ENCODE data around the gene SLC39A11. TPM values are rescaled to one million over a fixed set of nuclear protein-coding genes. Genes with fewer than 3 reads are reported as not detected.

Gene SLC39A11
- total RNA-seq, 1 donor from 2014 or later = 16.3 TPM

DNA sequence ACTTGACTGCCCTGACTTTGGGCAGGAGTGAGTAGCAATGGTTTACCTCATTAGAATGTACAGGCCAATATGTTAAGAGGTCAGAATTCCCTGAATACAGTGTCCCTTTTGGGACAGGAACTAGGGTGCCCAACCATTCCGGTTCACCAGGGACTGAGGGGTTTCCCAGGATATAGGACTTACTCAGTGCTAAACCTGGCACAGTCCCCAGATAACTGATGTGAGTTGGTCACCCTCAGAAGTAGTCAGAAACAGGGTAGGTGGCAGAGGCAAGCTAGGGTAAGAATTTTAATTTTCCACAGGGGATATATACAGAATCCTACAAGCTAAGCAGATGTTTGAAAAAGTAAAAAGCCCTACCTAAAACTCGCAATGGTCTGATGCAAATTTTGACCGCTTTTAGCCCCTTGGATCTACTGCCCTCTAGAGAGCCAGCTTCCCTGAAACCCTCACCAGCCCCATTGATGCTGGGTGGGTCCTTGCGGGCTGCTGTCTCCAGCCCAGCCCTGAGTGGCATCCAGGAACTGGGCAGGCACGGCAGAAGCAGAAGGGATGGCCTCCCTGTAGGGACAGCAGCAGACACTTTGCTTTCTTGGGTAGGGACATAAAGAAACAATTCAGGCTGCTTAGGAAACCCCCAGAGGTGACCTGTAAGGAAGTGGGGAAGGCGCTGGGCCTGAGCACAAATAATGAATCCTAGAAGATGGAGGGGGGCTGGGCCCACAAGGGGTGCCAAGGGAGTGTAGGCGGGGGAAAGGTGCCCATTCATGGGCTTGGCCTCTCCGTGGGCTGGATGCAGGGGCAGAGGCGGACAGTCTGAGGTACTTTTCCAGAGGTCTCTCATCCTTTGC is 434.8 kb downstream of the SLC39A11 start:
- no peak overlapping the region for H3K27ac Mint-ChIP-seq (ENCODE audit: unreplicated experiment)
- no peak for DNase-seq

GRCh38 chr17:72656130-72656763 is 436.2 kb downstream of the SLC39A11 start:
- no peaks in the 10 kb centered on the region for H3K36me3 Mint-ChIP-seq (ENCODE audit: unreplicated experiment)
- no peak overlapping the region for H3K4me3 Mint-ChIP-seq (ENCODE audit: unreplicated experiment)
- no peak for TF ChIP-seq CTCF (IDR thresholded peaks at IDR 0.05; ENCODE audit: partially characterized antibody, unreplicated experiment)
- no peak for DNase-seq
- H3K9me3 Mint-ChIP-seq (ENCODE audit: unreplicated experiment) = peaks cover 2% of the 10 kb centered on the region
- no peak overlapping the region for H3K27ac Mint-ChIP-seq (ENCODE audit: unreplicated experiment)
- H3K27me3 Mint-ChIP-seq (ENCODE audit: unreplicated experiment) = no peaks in the 10 kb centered on the region
- no peaks in the 10 kb centered on the region for H3K4me1 Mint-ChIP-seq (ENCODE audit: low read depth, unreplicated experiment)

More for the DNA sequence above, 434.8 kb downstream of the SLC39A11 start:
- H3K4me1 Mint-ChIP-seq (ENCODE audit: low read depth, unreplicated experiment) = no peaks in the 10 kb centered on the region
- TF ChIP-seq CTCF (IDR thresholded peaks at IDR 0.05; ENCODE audit: partially characterized antibody, unreplicated experiment) = no peak
- H3K9me3 Mint-ChIP-seq (ENCODE audit: unreplicated experiment) = peaks cover 2% of the 10 kb centered on the region
- no peak overlapping the region for H3K4me3 Mint-ChIP-seq (ENCODE audit: unreplicated experiment)
- no peaks in the 10 kb centered on the region for H3K36me3 Mint-ChIP-seq (ENCODE audit: unreplicated experiment)
- H3K27me3 Mint-ChIP-seq (ENCODE audit: unreplicated experiment) = no peaks in the 10 kb centered on the region

DNA sequence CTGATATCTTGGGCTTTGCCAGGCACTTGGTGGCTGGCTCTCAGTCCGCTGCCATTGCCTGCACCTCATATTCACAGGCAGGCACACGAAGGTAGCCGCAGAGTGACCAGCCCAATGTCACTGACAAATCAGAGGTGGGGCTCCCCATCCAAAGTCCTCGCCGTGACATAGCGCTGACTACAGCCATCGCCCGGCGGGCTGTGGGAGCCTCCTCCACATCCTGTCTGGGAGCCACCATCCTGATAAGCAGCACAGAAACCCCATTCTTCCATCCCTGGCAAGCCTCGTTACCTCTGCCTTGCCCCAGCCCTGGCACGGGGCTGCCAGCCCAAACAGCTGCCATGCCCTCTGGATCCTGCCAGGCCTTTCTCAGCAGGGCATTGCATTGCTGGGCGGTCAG is 437.8 kb downstream of the SLC39A11 start:
- peaks cover 2% of the 10 kb centered on the region for H3K9me3 Mint-ChIP-seq (ENCODE audit: unreplicated experiment)
- no peaks in the 10 kb centered on the region for H3K4me1 Mint-ChIP-seq (ENCODE audit: low read depth, unreplicated experiment)
- DNase-seq = no peak
- TF ChIP-seq CTCF (IDR thresholded peaks at IDR 0.05; ENCODE audit: partially characterized antibody, unreplicated experiment) = no peak
- H3K27ac Mint-ChIP-seq (ENCODE audit: unreplicated experiment) = no peak overlapping the region
- H3K27me3 Mint-ChIP-seq (ENCODE audit: unreplicated experiment) = no peaks in the 10 kb centered on the region
- H3K36me3 Mint-ChIP-seq (ENCODE audit: unreplicated experiment) = no peaks in the 10 kb centered on the region
- H3K4me3 Mint-ChIP-seq (ENCODE audit: unreplicated experiment) = no peak overlapping the region

- Mint-ChIP-seq H3K36me3 (ENCODE audit: unreplicated experiment) (no peaks in the 10 kb centered on the region), H3K27me3 (ENCODE audit: unreplicated experiment) (peaks cover 3% of the 10 kb centered on the region), H3K4me3 (ENCODE audit: unreplicated experiment) (no peak overlapping the region), H3K4me1 (ENCODE audit: low read depth, unreplicated experiment) (no peaks in the 10 kb centered on the region), H3K27ac (ENCODE audit: unreplicated experiment) (no peak overlapping the region), H3K9me3 (ENCODE audit: unreplicated experiment) (no peaks in the 10 kb centered on the region)
- TF ChIP-seq CTCF (IDR thresholded peaks at IDR 0.05; ENCODE audit: partially characterized antibody, unreplicated experiment) = no peak
- DNase-seq = no peak
These were observed 440.5 kb downstream of the SLC39A11 start for GRCh38 chr17:72651988-72652387.

DNA sequence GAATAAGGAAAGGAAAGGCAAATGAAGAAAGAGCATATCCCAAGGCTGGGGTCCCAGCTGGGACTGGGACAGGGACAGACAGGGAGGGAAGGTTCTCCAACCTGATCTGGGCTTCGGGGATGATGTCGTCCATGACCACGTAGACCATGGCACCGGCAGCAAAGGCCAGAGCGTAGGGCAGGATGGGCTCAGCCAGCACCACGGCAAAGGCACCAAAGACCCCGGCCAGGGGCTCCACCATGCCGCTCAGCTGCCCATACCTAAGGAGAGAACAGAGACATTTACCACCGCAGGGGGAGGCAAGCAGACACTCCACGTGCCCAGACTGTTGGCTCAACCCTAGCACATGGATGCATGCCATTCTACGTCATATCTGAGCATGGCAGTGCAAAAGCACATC is 443.8 kb downstream of the SLC39A11 start:
- no peak for TF ChIP-seq CTCF (IDR thresholded peaks at IDR 0.05; ENCODE audit: partially characterized antibody, unreplicated experiment)
- Mint-ChIP-seq H3K4me3 (ENCODE audit: unreplicated experiment) (no peak overlapping the region), H3K4me1 (ENCODE audit: low read depth, unreplicated experiment) (no peaks in the 10 kb centered on the region), H3K36me3 (ENCODE audit: unreplicated experiment) (no peaks in the 10 kb centered on the region), H3K27ac (ENCODE audit: unreplicated experiment) (no peak overlapping the region), H3K27me3 (ENCODE audit: unreplicated experiment) (peaks cover 6% of the 10 kb centered on the region), H3K9me3 (ENCODE audit: unreplicated experiment) (no peaks in the 10 kb centered on the region)
- DNase-seq = no peak
